ENCODE data around the gene NCBP2L. TPM values are rescaled to one million over a fixed set of nuclear protein-coding genes. Genes with fewer than 3 reads are reported as not detected.

Gene NCBP2L
- polyA plus RNA-seq, 1 donor (not counting 4 experiments of a cell fraction or from before 2014, with no cell fraction given), result not detected

DNA sequence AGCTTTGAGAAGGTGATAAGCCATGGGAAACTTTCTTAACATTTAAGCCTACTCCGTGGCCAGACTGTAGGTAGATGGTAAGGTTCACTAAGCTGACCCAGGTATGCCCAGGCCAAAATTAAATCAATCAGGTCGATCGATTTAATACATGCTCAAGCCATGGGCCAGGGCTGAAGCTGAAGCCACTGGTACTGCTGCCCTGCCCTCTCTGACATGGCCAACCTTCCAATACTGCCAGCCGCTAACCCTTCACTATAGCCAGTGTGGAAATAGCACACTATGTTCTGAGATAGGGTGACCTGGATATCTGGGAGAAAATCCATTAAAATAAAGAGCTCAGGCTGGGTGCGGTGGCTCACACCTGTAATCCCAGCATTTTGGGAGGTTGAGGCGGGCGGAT is 33.5 kb upstream of the NCBP2L start:
- TF ChIP-seq CTCF (optimal IDR thresholded peaks at IDR 0.05 in 1 of 3, IDR thresholded peaks at IDR 0.05 in 1 of 3, conservative IDR thresholded peaks at IDR 0.05 in 1 of 3; ENCODE audit: extremely low read depth in 1 of 3, insufficient read depth in 2 of 3, low read length in 3 of 3), result no peak
- TF ChIP-seq EZH2 (IDR thresholded peaks at IDR 0.05; ENCODE audit: low read length), result no peak
- Histone ChIP-seq H3K4me1 (ENCODE audit: control insufficient read depth, extremely low read depth, insufficient read depth, low read length) (peaks cover 55% of the 10 kb centered on the region), H3K4me3 (ENCODE audit: control insufficient read depth in 2 of 3, extremely low read depth in 1 of 3, insufficient read depth in 2 of 3, low read depth in 1 of 3, low read length in 3 of 3) (no peak overlapping the region), H3K27me3 (ENCODE audit: control insufficient read depth, extremely low read depth, insufficient read depth, low read length) (no peaks in the 10 kb centered on the region), H3K9ac (ENCODE audit: control insufficient read depth, extremely low read depth, insufficient read depth, low read length) (no peak overlapping the region), H3K9me1 (ENCODE audit: control insufficient read depth, extremely low read depth, insufficient read depth, low read length) (no peaks in the 10 kb centered on the region), H3K4me2 (ENCODE audit: control insufficient read depth, extremely low read depth, insufficient read depth, low read depth, low read length) (no peak overlapping the region), H3K36me3 (ENCODE audit: control insufficient read depth in 2 of 2, extremely low read depth in 1 of 2, insufficient read depth in 2 of 2, low read length in 2 of 2) (no peaks in the 10 kb centered on the region), H2AFZ (ENCODE audit: control insufficient read depth, low read length) (no peak overlapping the region), H3K27ac (ENCODE audit: control insufficient read depth, insufficient read depth, low read length) (no peak overlapping the region), H3K9me3 (ENCODE audit: control insufficient read depth, low read depth, low read length) (no peaks in the 10 kb centered on the region), H3K79me2 (ENCODE audit: control insufficient read depth, insufficient read depth, low read length) (no peaks in the 10 kb centered on the region), H4K20me1 (ENCODE audit: control insufficient read depth, extremely low read depth, insufficient read depth, low read length) (no peaks in the 10 kb centered on the region)
- dilution Hi-C loops (cut with MboI; ENCODE audit: extremely low pct_ligation_motif_present, low sequenced_read_pairs), result no loop called here
- FAIRE-seq (no peak), DNase-seq (ENCODE audit: low read depth, low spot score) (no peak)

DNA sequence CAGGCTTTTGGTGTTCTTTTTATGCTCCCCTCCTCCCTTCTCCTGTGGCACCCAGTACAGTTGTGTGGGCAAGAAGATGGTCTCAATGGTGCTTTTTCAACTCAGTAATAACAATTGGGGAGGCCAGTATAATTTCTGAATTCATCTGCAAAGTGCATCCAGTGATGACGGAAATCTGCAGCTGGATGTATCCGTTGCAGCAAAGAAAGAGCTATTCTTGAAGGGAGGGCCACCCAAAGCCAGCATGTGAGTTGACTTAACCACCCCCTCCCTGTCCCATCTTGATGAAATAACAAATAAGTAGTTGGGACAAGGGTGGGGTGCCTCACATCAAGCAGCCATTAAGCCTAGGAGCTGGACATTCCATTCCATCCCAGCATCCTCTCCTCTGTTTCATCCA is 32.7 kb upstream of the NCBP2L start:
- DNase-seq (ENCODE audit: low read depth, low spot score) (no peak), FAIRE-seq (no peak)
- no peak for TF ChIP-seq EZH2 (IDR thresholded peaks at IDR 0.05; ENCODE audit: low read length)
- no peak for TF ChIP-seq CTCF (optimal IDR thresholded peaks at IDR 0.05 in 1 of 3, IDR thresholded peaks at IDR 0.05 in 1 of 3, conservative IDR thresholded peaks at IDR 0.05 in 1 of 3; ENCODE audit: extremely low read depth in 1 of 3, insufficient read depth in 2 of 3, low read length in 3 of 3)
- Histone ChIP-seq H3K9ac (ENCODE audit: control insufficient read depth, extremely low read depth, insufficient read depth, low read length) (no peak overlapping the region), H3K9me3 (ENCODE audit: control insufficient read depth, low read depth, low read length) (no peaks in the 10 kb centered on the region), H3K4me1 (ENCODE audit: control insufficient read depth, extremely low read depth, insufficient read depth, low read length) (peaks cover 52% of the 10 kb centered on the region), H3K36me3 (ENCODE audit: control insufficient read depth in 2 of 2, extremely low read depth in 1 of 2, insufficient read depth in 2 of 2, low read length in 2 of 2) (no peaks in the 10 kb centered on the region), H3K4me3 (ENCODE audit: control insufficient read depth in 2 of 3, extremely low read depth in 1 of 3, insufficient read depth in 2 of 3, low read depth in 1 of 3, low read length in 3 of 3) (no peak overlapping the region), H4K20me1 (ENCODE audit: control insufficient read depth, extremely low read depth, insufficient read depth, low read length) (no peaks in the 10 kb centered on the region), H2AFZ (ENCODE audit: control insufficient read depth, low read length) (no peak overlapping the region), H3K79me2 (ENCODE audit: control insufficient read depth, insufficient read depth, low read length) (no peaks in the 10 kb centered on the region), H3K27me3 (ENCODE audit: control insufficient read depth, extremely low read depth, insufficient read depth, low read length) (no peaks in the 10 kb centered on the region), H3K4me2 (ENCODE audit: control insufficient read depth, extremely low read depth, insufficient read depth, low read depth, low read length) (no peak overlapping the region), H3K9me1 (ENCODE audit: control insufficient read depth, extremely low read depth, insufficient read depth, low read length) (no peaks in the 10 kb centered on the region), H3K27ac (ENCODE audit: control insufficient read depth, insufficient read depth, low read length) (no peak overlapping the region)
- dilution Hi-C loops (cut with MboI; ENCODE audit: extremely low pct_ligation_motif_present, low sequenced_read_pairs), result no loop called here

Measured in keratinocyte (primary cell).